HepG2 (cell line): ENCODE data around the gene GDF9. TPM values are rescaled to one million over a fixed set of nuclear protein-coding genes. Genes with fewer than 3 reads are reported as not detected.

ENCODE experiments used
- CREB1 ChIP-seq, 2 experiments: fragments of 450-650 bp in 1 of 2; IDR thresholded peaks; 2 replicates each; pipeline ENCODE4 v1.6.1; 2016 to 2017; ENCODE audit warnings: control low read depth in 1 of 2, mild to moderate bottlenecking in 1 of 2, missing compliant biosample characterization in 1 of 2, missing genetic modification characterization in 1 of 2
- E2F1 ChIP-seq: sonication (generic); formaldehyde crosslinking; IDR thresholded peaks from 2 replicates; pipeline ENCODE4 v1.5.0; 2020; ENCODE audit warnings: missing genetic modification reagents
- NAIF1 ChIP-seq: sonication (generic); formaldehyde crosslinking; IDR thresholded peaks from 2 replicates; pipeline ENCODE4 v1.5.0; 2020; ENCODE audit warnings: mild to moderate bottlenecking, missing genetic modification reagents, borderline replicate concordance
- SMC3 ChIP-seq: IDR thresholded peaks from 2 replicates; pipeline ENCODE4 v1.6.1; 2011; ENCODE audit warnings: low read length, improper control_type of control experiment
- SP140L ChIP-seq: sonication (generic); formaldehyde crosslinking; IDR thresholded peaks from 2 replicates; pipeline ENCODE4 v1.4.0; 2020; ENCODE audit warnings: missing genetic modification reagents, borderline replicate concordance
- SRSF4 ChIP-seq: fragments of 200-400 bp; formaldehyde crosslinking; IDR thresholded peaks from one replicate; pipeline ENCODE4 v1.6.1; 2018; ENCODE audit warnings: mild to moderate bottlenecking, low read depth, low read length, moderate library complexity; ENCODE audit not compliant: poor library complexity, severe bottlenecking
- STAG1 ChIP-seq: sonication (generic); formaldehyde crosslinking; IDR thresholded peaks from 2 replicates; pipeline ENCODE4 v1.4.0; 2020; ENCODE audit warnings: missing genetic modification reagents
- TCF7 ChIP-seq: sonication (generic); IDR thresholded peaks from 2 replicates; pipeline ENCODE4 v1.6.1; 2016; ENCODE audit warnings: antibody characterized with exemption, low read depth
- ZFP90 ChIP-seq: sonication (generic); formaldehyde crosslinking; IDR thresholded peaks from 2 replicates; pipeline ENCODE4 v1.8.0; 2022; ENCODE audit warnings: missing genetic modification reagents, mild to moderate bottlenecking, inconsistent platforms, borderline replicate concordance
- ZFY ChIP-seq: sonication (generic); formaldehyde crosslinking; IDR thresholded peaks from 2 replicates; pipeline ENCODE4 v1.4.0; 2020; ENCODE audit warnings: missing genetic modification reagents
- ZNF205 ChIP-seq: IDR thresholded peaks from 2 replicates; pipeline ENCODE4 v1.6.1; 2018; ENCODE audit warnings: missing biosample characterization, missing genetic modification reagents
- ZNF24 ChIP-seq: fragments of 450-650 bp; IDR thresholded peaks from 2 replicates; pipeline ENCODE4 v1.6.1; 2017; ENCODE audit warnings: antibody characterized with exemption, mild to moderate bottlenecking
- ZNF574 ChIP-seq: sonication (generic); formaldehyde crosslinking; IDR thresholded peaks from 2 replicates; pipeline ENCODE4 v1.4.0; 2020; ENCODE audit warnings: missing genetic modification reagents
- ZNF589 ChIP-seq: sonication (generic); formaldehyde crosslinking; conservative IDR thresholded peaks from 2 replicates; pipeline ENCODE4 v1.8.0; 2022; ENCODE audit warnings: mild to moderate bottlenecking, moderate library complexity, missing genetic modification reagents
- ZNF777 ChIP-seq: sonication (generic); formaldehyde crosslinking; IDR thresholded peaks from 2 replicates; pipeline ENCODE4 v1.4.0; 2020; ENCODE audit warnings: missing genetic modification reagents
- polyA plus RNA-seq, 8 experiments: library from polyadenylated mRNA; depleted of rRNA in 3 of 8; stranded (reverse) in 7 of 8; unstranded in 1 of 8; fragments of >200 nt; fragmentation: Illumina TruSeq in 4 of 8; extraction: Trizol in 4 of 8; gene quantifications; 2 replicates each; pipeline versions ENCODE4 v1.2.1 to v1.2.3, GENCODE V29; 2011 to 2016; ENCODE audit warnings: low read depth in 4 of 8, missing spikeins in 1 of 8, mixed read lengths in 1 of 8; ENCODE audit not compliant: insufficient read depth in 1 of 8
- total RNA-seq, 5 experiments: library from RNA; depleted of rRNA; stranded (reverse); fragments of >200 nt; fragmentation: Illumina TruSeq; extraction: Trizol; gene quantifications; 2 replicates each; pipeline ENCODE4 v1.2.3, GENCODE V29; 2016; ENCODE audit warnings: low read depth in 1 of 5
- TF ChIP-seq, protein P1 (sequence below): sonication (generic); formaldehyde crosslinking; conservative IDR thresholded peaks from 2 replicates; pipeline ENCODE4 v1.4.0; 2020; ENCODE audit warnings: missing genetic modification reagents
- TF ChIP-seq, protein P2 (sequence below): IDR thresholded peaks from 2 replicates; pipeline ENCODE4 v1.6.1; 2016; ENCODE audit warnings: low read depth, borderline replicate concordance

GDF9 gene
- total and polyA plus RNA-seq, 2 of the 13 experiments (the other 11 are each of a cell fraction or from before 2014, with no cell fraction given), result 0.33 to 0.38 TPM

- TF ChIP-seq E2F1 (CRISPR knock-in tag) (0 out of 2 replicates have a peak, but pooled peaks have one; percentile 34), ZFP90 (CRISPR knock-in tag) (0 out of 2 replicates have a peak, but pooled peaks have one; percentile 22), ZNF205 (no peak), ZNF24 (no peak), ZNF777 (CRISPR knock-in tag) (0 out of 2 replicates have a peak, but pooled peaks have one; percentile 34), TCF7 (no peak), ZNF574 (CRISPR knock-in tag) (0 out of 2 replicates have a peak, but pooled peaks have one; percentile 29), SMC3 (peak; percentile 96), CREB1 (IDR thresholded peaks at IDR 0.05) (no peak), CREB1 (CRISPR knock-in tag; IDR thresholded peaks at IDR 0.05) (0 out of 2 replicates have a peak, but pooled peaks have one; percentile 22), SP140L (peak; percentile 57; the same call in 1 of the 2 replicates), NAIF1 (CRISPR knock-in tag) (0 out of 2 replicates have a peak, but pooled peaks have one; percentile 33), STAG1 (CRISPR knock-in tag) (peak; percentile 87), ZNF589 (CRISPR knock-in tag) (no peak), SRSF4 (no peak), ZFY (CRISPR knock-in tag) (peak; percentile 33; the same call in 1 of the 2 replicates)
- TF ChIP-seq, protein P1, sequence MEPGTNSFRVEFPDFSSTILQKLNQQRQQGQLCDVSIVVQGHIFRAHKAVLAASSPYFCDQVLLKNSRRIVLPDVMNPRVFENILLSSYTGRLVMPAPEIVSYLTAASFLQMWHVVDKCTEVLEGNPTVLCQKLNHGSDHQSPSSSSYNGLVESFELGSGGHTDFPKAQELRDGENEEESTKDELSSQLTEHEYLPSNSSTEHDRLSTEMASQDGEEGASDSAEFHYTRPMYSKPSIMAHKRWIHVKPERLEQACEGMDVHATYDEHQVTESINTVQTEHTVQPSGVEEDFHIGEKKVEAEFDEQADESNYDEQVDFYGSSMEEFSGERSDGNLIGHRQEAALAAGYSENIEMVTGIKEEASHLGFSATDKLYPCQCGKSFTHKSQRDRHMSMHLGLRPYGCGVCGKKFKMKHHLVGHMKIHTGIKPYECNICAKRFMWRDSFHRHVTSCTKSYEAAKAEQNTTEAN (CRISPR knock-in tag), result no peak
- TF ChIP-seq, protein P2, sequence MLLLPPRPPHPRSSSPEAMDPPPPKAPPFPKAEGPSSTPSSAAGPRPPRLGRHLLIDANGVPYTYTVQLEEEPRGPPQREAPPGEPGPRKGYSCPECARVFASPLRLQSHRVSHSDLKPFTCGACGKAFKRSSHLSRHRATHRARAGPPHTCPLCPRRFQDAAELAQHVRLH, result 0 out of 2 replicates have a peak, but pooled peaks have one; percentile 29
Measured at GRCh38 chr5:132883261-132883834, 17.1 kb upstream of the GDF9 start (continued).
